IMR-90 (cell line): ENCODE measurements around the gene METTL8. TPM values are rescaled to one million over a fixed set of nuclear protein-coding genes. Genes with fewer than 3 reads are reported as not detected.

Experiments
- ATAC-seq: fragments of 200-7000 bp; cut with Tn5 transposase; 2 replicates; pipeline ENCODE4 v1.9.1; 2020; ENCODE audit warnings: low read depth, mild to moderate bottlenecking, moderate library complexity
- BruUV-seq: library from RNA; stranded (reverse); fragments of 400-500 nt; replicated peaks from 2 replicates; lab custom pipeline; 2021; lab: Mats Ljungman, UMichigan
- CTCF ChIA-PET: fragments of 300-600 bp; formaldehyde crosslinking; extraction: SDS; loops from one replicate; lab custom pipeline; 2021; ENCODE audit warnings: antibody characterized with exemption; lab: Yijun Ruan, JAX
- POLR2A ChIA-PET: fragments of 300-600 bp; sonication (Branson Sonifier 250); formaldehyde crosslinking; loops from one replicate; lab custom pipeline; 2022; ENCODE audit warnings: antibody characterized with exemption; ENCODE audit not compliant: unreplicated experiment; lab: Charles Lee
- DNase-seq: peaks from one replicate; pipeline ENCODE4 v3.0.0; 2013
- H2AFZ ChIP-seq: replicated peaks from 2 replicates; pipeline ENCODE3; 2013; ENCODE audit warnings: low read length, mild to moderate bottlenecking; ENCODE audit not compliant: poor library complexity
- H2AK5ac ChIP-seq: 2 replicates; pipeline ENCODE4 v1.6.1; 2013; ENCODE audit warnings: low read depth, low read length, inconsistent platforms
- H2AK9ac ChIP-seq: replicated peaks from 2 replicates; pipeline ENCODE3; 2013; ENCODE audit warnings: mild to moderate bottlenecking, low read depth, low read length, moderate library complexity; ENCODE audit not compliant: poor library complexity
- H2BK120ac ChIP-seq: 2 replicates; pipeline ENCODE4 v1.6.1; 2013; ENCODE audit warnings: low read depth, low read length, inconsistent platforms
- H2BK15ac ChIP-seq: 3 replicates; pipeline ENCODE4 v1.6.1; 2013; ENCODE audit warnings: low read depth, low read length, inconsistent platforms
- H2BK20ac ChIP-seq: 2 replicates; pipeline ENCODE4 v1.6.1; 2013; ENCODE audit warnings: low read depth, mild to moderate bottlenecking, inconsistent platforms, low read length, moderate library complexity
- H2BK5ac ChIP-seq: 2 replicates; pipeline ENCODE4 v1.6.1; 2013; ENCODE audit warnings: mild to moderate bottlenecking, low read depth, low read length, inconsistent platforms; ENCODE audit not compliant: poor library complexity, severe bottlenecking
- H3K14ac ChIP-seq: replicated peaks from 2 replicates; pipeline ENCODE4 v1.6.1; 2013; ENCODE audit warnings: low read depth, low read length, inconsistent platforms
- H3K18ac ChIP-seq: 2 replicates; pipeline ENCODE4 v1.6.1; 2013; ENCODE audit warnings: low read depth, low read length, control low read depth
- H3K23ac ChIP-seq: 2 replicates; pipeline ENCODE4 v1.6.1; 2013; ENCODE audit warnings: low read depth, low read length, inconsistent platforms
- H3K27ac ChIP-seq: 2 replicates; pipeline ENCODE4 v1.5.1; 2013; ENCODE audit warnings: mild to moderate bottlenecking, control low read depth, low read length; ENCODE audit not compliant: insufficient read depth
- H3K27me3 ChIP-seq: 2 replicates; pipeline ENCODE4 v1.6.1; 2013; ENCODE audit warnings: low read length; ENCODE audit not compliant: control insufficient read depth, insufficient read depth
- H3K36me3 ChIP-seq: 2 replicates; pipeline ENCODE4 v1.6.1; 2013; ENCODE audit warnings: low read length, mixed read lengths; ENCODE audit not compliant: control insufficient read depth, insufficient read depth
- H3K4ac ChIP-seq: 2 replicates; pipeline ENCODE4 v1.6.1; 2013; ENCODE audit warnings: low read depth, low read length, inconsistent platforms
- H3K4me1 ChIP-seq: 2 replicates; pipeline ENCODE4 v1.6.1; 2013; ENCODE audit warnings: low read length, mixed read lengths; ENCODE audit not compliant: control insufficient read depth, insufficient read depth
- H3K4me2 ChIP-seq: 2 replicates; pipeline ENCODE4 v1.6.1; 2013; ENCODE audit warnings: low read depth, mild to moderate bottlenecking, control low read depth, low read length, moderate library complexity
- H3K4me3 ChIP-seq: 2 replicates; pipeline ENCODE4 v1.5.1; 2013; ENCODE audit warnings: low read depth, mild to moderate bottlenecking, control low read depth, low read length, moderate library complexity; ENCODE audit not compliant: insufficient read depth
- H3K56ac ChIP-seq: 2 replicates; pipeline ENCODE4 v1.6.1; 2013; ENCODE audit warnings: low read length, inconsistent platforms; ENCODE audit not compliant: insufficient read depth; ENCODE audit errors: extremely low read depth
- H3K79me1 ChIP-seq, 2 experiments: 2 replicates each; pipeline ENCODE4 v1.6.1; 2013; ENCODE audit warnings: low read length in 2 of 2, inconsistent platforms in 1 of 2, low read depth in 1 of 2
- H3K9ac ChIP-seq: 2 replicates; pipeline ENCODE4 v1.6.1; 2013; ENCODE audit warnings: low read depth, low read length, control low read depth
- H3K9me1 ChIP-seq: 2 replicates; pipeline ENCODE4 v1.6.1; 2013; ENCODE audit warnings: low read length, inconsistent platforms; ENCODE audit not compliant: insufficient read depth
- H3K9me3 ChIP-seq: 2 replicates; pipeline ENCODE4 v1.6.1; 2013; ENCODE audit warnings: low read length; ENCODE audit not compliant: control insufficient read depth, insufficient read depth
- H4K20me1 ChIP-seq: 2 replicates; pipeline ENCODE4 v1.6.1; 2013; ENCODE audit warnings: low read length, inconsistent platforms; ENCODE audit not compliant: insufficient read depth
- H4K5ac ChIP-seq: 2 replicates; pipeline ENCODE4 v1.6.1; 2013; ENCODE audit warnings: mild to moderate bottlenecking, low read depth, low read length, control low read depth
- H4K8ac ChIP-seq, 2 experiments: 2 replicates each; pipeline ENCODE4 v1.6.1; 2013; ENCODE audit warnings: low read depth in 2 of 2, low read length in 2 of 2, control low read depth in 1 of 2, inconsistent platforms in 1 of 2
- H4K91ac ChIP-seq: 2 replicates; pipeline ENCODE4 v1.6.1; 2013; ENCODE audit warnings: low read depth, low read length, inconsistent platforms; ENCODE audit not compliant: insufficient read depth
- CHD1 ChIP-seq: IDR thresholded peaks from 2 replicates; pipeline ENCODE4 v1.6.1; 2012; ENCODE audit warnings: low read depth, low read length, improper control_type of control experiment
- FOS ChIP-seq: fragments of 150-350 bp; IDR thresholded peaks from 2 replicates; pipeline ENCODE4 v1.6.1; 2016; ENCODE audit warnings: low read depth, low read length
- MAFK ChIP-seq: IDR thresholded peaks from 2 replicates; pipeline ENCODE4 v1.6.1; 2012; ENCODE audit warnings: low read depth, low read length, improper control_type of control experiment
- MAZ ChIP-seq: IDR thresholded peaks from 2 replicates; pipeline ENCODE4 v1.6.1; 2012; ENCODE audit warnings: low read depth, mild to moderate bottlenecking, low read length, improper control_type of control experiment, moderate library complexity, borderline replicate concordance
- POLR2A ChIP-seq: IDR thresholded peaks from 2 replicates; pipeline ENCODE4 v1.6.1; 2012; ENCODE audit warnings: mild to moderate bottlenecking, low read depth, low read length
- RAD21 ChIP-seq: IDR thresholded peaks from 2 replicates; pipeline ENCODE4 v1.6.1; 2012; ENCODE audit warnings: low read length, improper control_type of control experiment
- RCOR1 ChIP-seq: IDR thresholded peaks from 2 replicates; pipeline ENCODE4 v1.6.1; 2012; ENCODE audit warnings: mild to moderate bottlenecking, low read length, improper control_type of control experiment; ENCODE audit not compliant: insufficient replicate concordance
- SMC3 ChIP-seq: fragments of 150-350 bp; IDR thresholded peaks from 2 replicates; pipeline ENCODE4 v1.6.1; 2016; ENCODE audit warnings: low read depth, mild to moderate bottlenecking, antibody characterized with exemption, low read length, moderate library complexity
- WGBS, 2 experiments: methylation state at CpG; one replicate each; pipeline versions ENCODE4 v1.1.5 to v1.1.7; 2013; ENCODE audit warnings: missing lambda C conversion rate in 2 of 2; ENCODE audit not compliant: insufficient read length in 1 of 2; ENCODE audit errors: extremely low coverage in 2 of 2; 5-methylcytosine and 5-hydroxymethylcytosine counted together
- dilution Hi-C: fragments of 300-500 bp; cut with HindIII; formaldehyde crosslinking; loops from one replicate; pipeline ENCODE4 v1.14.3; 2018; ENCODE audit warnings: low sequenced_read_pairs; ENCODE audit not compliant: unreplicated experiment
- in situ Hi-C: fragments of 300-500 bp; cut with MboI; formaldehyde crosslinking; loops from 3 replicates; pipeline ENCODE4 v1.14.3; 2019; ENCODE audit warnings: low sequenced_read_pairs, inconsistent platforms, mixed read lengths
- intact Hi-C: fragments of 100-400 bp; cut with micrococcal nuclease; formaldehyde crosslinking; loops from 2 replicates; pipeline ENCODE4 v1.10.0; 2022
- polyA plus RNA-seq, 3 experiments: library from polyadenylated mRNA; depleted of rRNA; stranded (reverse); fragments of >200 nt; gene quantifications; 2 replicates each; pipeline ENCODE4 v1.2.3, GENCODE V29; 2012; ENCODE audit warnings: low replicate concordance in 1 of 3
- total RNA-seq: library from RNA; depleted of rRNA; stranded (reverse); fragments of >200 nt; gene quantifications from 2 replicates; pipeline ENCODE4 v1.2.3, GENCODE V29; 2012

The METTL8 gene
- total and polyA plus RNA-seq, 2 of the 4 experiments (the other 2 are of a cell fraction), result 6.9 to 10.6 TPM

DNA sequence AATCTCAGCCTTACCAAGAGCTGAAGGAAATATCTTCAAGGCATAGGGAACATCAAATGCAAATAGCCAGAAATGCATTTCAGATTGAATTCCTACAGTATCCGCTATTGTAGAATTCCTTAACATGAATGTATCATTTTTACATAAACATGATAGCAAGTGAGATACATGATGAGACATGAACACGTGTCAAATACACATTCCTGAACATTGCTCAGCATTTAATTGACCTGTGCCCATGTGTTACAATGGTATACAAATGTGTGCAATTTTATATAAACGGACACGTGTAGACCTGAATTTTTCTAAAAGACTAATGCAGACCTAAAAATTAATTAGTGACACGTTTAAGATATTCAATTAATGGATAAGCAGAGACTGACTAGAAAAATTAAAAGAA, 140.1 kb downstream of the METTL8 start:
- dilution Hi-C loops, result no loop called here
- no CpG with 5 or more reads among the region's 5 CpGs for WGBS, 2 experiments

More for the DNA sequence above, 140.1 kb downstream of the METTL8 start:
- no peak overlapping the region for H3K56ac ChIP-seq
- no peaks in the 10 kb centered on the region for H4K20me1 ChIP-seq
- H3K9me3 ChIP-seq, result no peaks in the 10 kb centered on the region; the same call in 1 of the 2 replicates
- TF ChIP-seq RCOR1 (no peak), MAZ (no peak), RAD21 (no peak), POLR2A (no peak), MAFK (no peak), FOS (no peak), CHD1 (no peak), SMC3 (no peak)
- H3K79me1 ChIP-seq, result no peaks in the 10 kb centered on the region
- no peaks in the 10 kb centered on the region for H3K9me1 ChIP-seq
- H2BK15ac ChIP-seq, result no peak overlapping the region
- DNase-seq (peak; percentile 45), ATAC-seq (no peak)
- H4K91ac ChIP-seq, result no peak overlapping the region
- H3K27ac ChIP-seq, result no peak overlapping the region
- H3K27me3 ChIP-seq, result no peaks in the 10 kb centered on the region
- H2AK5ac ChIP-seq, result no peak overlapping the region
- intact Hi-C loops, result no loop called here
- H2BK5ac ChIP-seq, result no peak overlapping the region
- CTCF ChIA-PET, result no interaction called here
- H4K8ac ChIP-seq, result no peak overlapping the region
- H3K4ac ChIP-seq, result no peak overlapping the region
- no peak overlapping the region for H2AFZ ChIP-seq
- no peaks in the 10 kb centered on the region for H3K36me3 ChIP-seq
- H3K4me2 ChIP-seq, result no peak overlapping the region
- no peak overlapping the region for H2BK20ac ChIP-seq
- H3K4me3 ChIP-seq, result no peak overlapping the region
- no peak overlapping the region for H2BK120ac ChIP-seq
- H3K14ac ChIP-seq, result no peak overlapping the region
- in situ Hi-C loops, result no loop called here
- POLR2A ChIA-PET, result no interaction called here
- no TSS peak for BruUV-seq
- no peak overlapping the region for H3K9ac ChIP-seq
- H3K23ac ChIP-seq, result no peak overlapping the region
- H2AK9ac ChIP-seq, result no peak overlapping the region
- H3K18ac ChIP-seq, result no peak overlapping the region; the same call in 1 of the 2 replicates
- peaks cover 15% of the 10 kb centered on the region for H3K4me1 ChIP-seq
- no peak overlapping the region for H4K5ac ChIP-seq
